ENCODE data around the gene EXPH5.

Gene EXPH5

GRCh38 chr11:108527382-108527781 lies 66.2 kb downstream of the EXPH5 start:
- Histone ChIP-seq H3K27me3 (ENCODE audit: control insufficient read depth in 1 of 2, insufficient read depth in 1 of 2, low read length in 2 of 2) (no peaks in the 10 kb centered on the region), H3K23ac (ENCODE audit: low read length in 2 of 2) (no peak overlapping the region), H2BK120ac (ENCODE audit: low read depth, low read length) (no peak overlapping the region), H4K91ac (ENCODE audit: low read length) (no peak overlapping the region), H3K4me1 (ENCODE audit: control insufficient read depth, insufficient read depth, low read depth, low read length) (peaks cover 2% of the 10 kb centered on the region), H3K4ac (ENCODE audit: low read depth in 1 of 2, low read length in 2 of 2) (no peak overlapping the region), H2BK15ac (ENCODE audit: low read depth, poor library complexity, severe bottlenecking) (no peak overlapping the region), H2AK5ac (ENCODE audit: low read length, severe bottlenecking) (no peak overlapping the region), H3K36me3 (ENCODE audit: control insufficient read depth in 1 of 2, insufficient read depth in 2 of 2, low read depth in 1 of 2, low read length in 2 of 2) (peaks cover 0 to 3% of the 10 kb centered on the region in 2 experiments), H3K4me2 (ENCODE audit: low read length, poor library complexity, severe bottlenecking) (no peak overlapping the region), H3K14ac (ENCODE audit: low read length in 2 of 2) (no peak overlapping the region), H2BK12ac (ENCODE audit: low read length in 2 of 2) (no peak overlapping the region), H2AFZ (ENCODE audit: low read depth, low read length) (no peak overlapping the region), H3K18ac (ENCODE audit: low read depth in 1 of 2, low read length in 2 of 2) (no peak overlapping the region), H2BK5ac (ENCODE audit: low read depth, low read length, poor library complexity, severe bottlenecking) (no peak overlapping the region), H3K79me1 (replicated peaks; ENCODE audit: low read length, poor library complexity, severe bottlenecking) (no peaks in the 10 kb centered on the region), H4K8ac (ENCODE audit: low read length) (no peak overlapping the region), H3K27ac (ENCODE audit: low read length, poor library complexity, severe bottlenecking) (no peak overlapping the region), H3K9me3 (ENCODE audit: control insufficient read depth, low read length) (no peaks in the 10 kb centered on the region), H3K9ac (ENCODE audit: low read length) (no peak overlapping the region), H3K4me3 (ENCODE audit: insufficient read depth in 1 of 2, low read depth in 1 of 2, low read length in 2 of 2) (no peak overlapping the region)
- no peak for DNase-seq
- 92% methylated on average over 5 of the region's 6 CpGs for WGBS

- H3K18ac ChIP-seq (ENCODE audit: low read depth in 1 of 2, low read length in 2 of 2): no peak overlapping the region
- H2BK12ac ChIP-seq (ENCODE audit: low read length in 2 of 2): no peak overlapping the region
- no peaks in the 10 kb centered on the region for H3K36me3 ChIP-seq (ENCODE audit: control insufficient read depth in 1 of 2, insufficient read depth in 2 of 2, low read depth in 1 of 2, low read length in 2 of 2)
- no peak overlapping the region for H4K91ac ChIP-seq (ENCODE audit: low read length)
- no peak overlapping the region for H3K23ac ChIP-seq (ENCODE audit: low read length in 2 of 2)
- H3K4me2 ChIP-seq (ENCODE audit: low read length, poor library complexity, severe bottlenecking): no peak overlapping the region
- no peaks in the 10 kb centered on the region for H3K9me3 ChIP-seq (ENCODE audit: control insufficient read depth, low read length)
- H4K8ac ChIP-seq (ENCODE audit: low read length): no peak overlapping the region
- no peak overlapping the region for H2AFZ ChIP-seq (ENCODE audit: low read depth, low read length)
- DNase-seq: no peak
- no peak overlapping the region for H3K4me3 ChIP-seq (ENCODE audit: insufficient read depth in 1 of 2, low read depth in 1 of 2, low read length in 2 of 2)
- H2BK5ac ChIP-seq (ENCODE audit: low read depth, low read length, poor library complexity, severe bottlenecking): no peak overlapping the region
- no peak overlapping the region for H3K14ac ChIP-seq (ENCODE audit: low read length in 2 of 2)
- no peak overlapping the region for H3K9ac ChIP-seq (ENCODE audit: low read length)
- H2AK5ac ChIP-seq (ENCODE audit: low read length, severe bottlenecking): no peak overlapping the region
- H2BK120ac ChIP-seq (ENCODE audit: low read depth, low read length): no peak overlapping the region
- H3K27me3 ChIP-seq (ENCODE audit: control insufficient read depth in 1 of 2, insufficient read depth in 1 of 2, low read length in 2 of 2): no peaks in the 10 kb centered on the region
- H3K4ac ChIP-seq (ENCODE audit: low read depth in 1 of 2, low read length in 2 of 2): no peak overlapping the region
- no peak overlapping the region for H2BK15ac ChIP-seq (ENCODE audit: low read depth, poor library complexity, severe bottlenecking)
- no peaks in the 10 kb centered on the region for H3K79me1 ChIP-seq (replicated peaks; ENCODE audit: low read length, poor library complexity, severe bottlenecking)
- H3K27ac ChIP-seq (ENCODE audit: low read length, poor library complexity, severe bottlenecking): no peak overlapping the region
- H3K4me1 ChIP-seq (ENCODE audit: control insufficient read depth, insufficient read depth, low read depth, low read length): no peaks in the 10 kb centered on the region
- 100% methylated on average over 1 of the region's 1 CpG for WGBS
These were observed 68.4 kb downstream of the EXPH5 start for GRCh38 chr11:108525161-108525560.

- Histone ChIP-seq H3K27me3 (ENCODE audit: control insufficient read depth in 1 of 2, insufficient read depth in 1 of 2, low read length in 2 of 2) (no peaks in the 10 kb centered on the region), H2AFZ (ENCODE audit: low read depth, low read length) (no peak overlapping the region), H2AK5ac (ENCODE audit: low read length, severe bottlenecking) (no peak overlapping the region), H3K18ac (ENCODE audit: low read depth in 1 of 2, low read length in 2 of 2) (no peak overlapping the region), H3K9ac (ENCODE audit: low read length) (no peak overlapping the region), H3K23ac (ENCODE audit: low read length in 2 of 2) (no peak overlapping the region), H3K14ac (ENCODE audit: low read length in 2 of 2) (no peak overlapping the region), H3K4me1 (ENCODE audit: control insufficient read depth, insufficient read depth, low read depth, low read length) (no peaks in the 10 kb centered on the region), H3K4me2 (ENCODE audit: low read length, poor library complexity, severe bottlenecking) (no peak overlapping the region), H3K36me3 (ENCODE audit: control insufficient read depth in 1 of 2, insufficient read depth in 2 of 2, low read depth in 1 of 2, low read length in 2 of 2) (no peaks in the 10 kb centered on the region), H3K9me3 (ENCODE audit: control insufficient read depth, low read length) (no peaks in the 10 kb centered on the region), H2BK5ac (ENCODE audit: low read depth, low read length, poor library complexity, severe bottlenecking) (no peak overlapping the region), H3K4me3 (ENCODE audit: insufficient read depth in 1 of 2, low read depth in 1 of 2, low read length in 2 of 2) (no peak overlapping the region), H4K91ac (ENCODE audit: low read length) (no peak overlapping the region), H3K4ac (ENCODE audit: low read depth in 1 of 2, low read length in 2 of 2) (no peak overlapping the region), H3K27ac (ENCODE audit: low read length, poor library complexity, severe bottlenecking) (no peak overlapping the region), H2BK12ac (ENCODE audit: low read length in 2 of 2) (no peak overlapping the region), H2BK120ac (ENCODE audit: low read depth, low read length) (no peak overlapping the region), H2BK15ac (ENCODE audit: low read depth, poor library complexity, severe bottlenecking) (no peak overlapping the region), H4K8ac (ENCODE audit: low read length) (no peak overlapping the region), H3K79me1 (replicated peaks; ENCODE audit: low read length, poor library complexity, severe bottlenecking) (no peaks in the 10 kb centered on the region)
- DNase-seq: no peak
These were observed 69.1 kb downstream of the EXPH5 start for GRCh38 chr11:108524422-108524821.

- H2BK12ac ChIP-seq (ENCODE audit: low read length in 2 of 2): no peak overlapping the region
- WGBS: 80% methylated on average over 1 of the region's 1 CpG
- no peak overlapping the region for H3K4me2 ChIP-seq (ENCODE audit: low read length, poor library complexity, severe bottlenecking)
These were observed 71.2 kb downstream of the EXPH5 start for GRCh38 chr11:108522318-108522717.

More at GRCh38 chr11:108522318-108522717, 71.2 kb downstream of the EXPH5 start:
- H2BK5ac ChIP-seq (ENCODE audit: low read depth, low read length, poor library complexity, severe bottlenecking): no peak overlapping the region
- no peak overlapping the region for H3K4me3 ChIP-seq (ENCODE audit: insufficient read depth in 1 of 2, low read depth in 1 of 2, low read length in 2 of 2)
- H3K79me1 ChIP-seq (replicated peaks; ENCODE audit: low read length, poor library complexity, severe bottlenecking): no peaks in the 10 kb centered on the region
- H3K4ac ChIP-seq (ENCODE audit: low read depth in 1 of 2, low read length in 2 of 2): no peak overlapping the region
- H3K23ac ChIP-seq (ENCODE audit: low read length in 2 of 2): no peak overlapping the region
- H3K9ac ChIP-seq (ENCODE audit: low read length): no peak overlapping the region
- no peak overlapping the region for H4K91ac ChIP-seq (ENCODE audit: low read length)
- no peaks in the 10 kb centered on the region for H3K36me3 ChIP-seq (ENCODE audit: control insufficient read depth in 1 of 2, insufficient read depth in 2 of 2, low read depth in 1 of 2, low read length in 2 of 2)
- no peak overlapping the region for H2AK5ac ChIP-seq (ENCODE audit: low read length, severe bottlenecking)
- H2AFZ ChIP-seq (ENCODE audit: low read depth, low read length): no peak overlapping the region
- no peak overlapping the region for H2BK15ac ChIP-seq (ENCODE audit: low read depth, poor library complexity, severe bottlenecking)
- no peak overlapping the region for H3K27ac ChIP-seq (ENCODE audit: low read length, poor library complexity, severe bottlenecking)
- H3K14ac ChIP-seq (ENCODE audit: low read length in 2 of 2): no peak overlapping the region
- H2BK120ac ChIP-seq (ENCODE audit: low read depth, low read length): no peak overlapping the region
- no peaks in the 10 kb centered on the region for H3K9me3 ChIP-seq (ENCODE audit: control insufficient read depth, low read length)
- H3K27me3 ChIP-seq (ENCODE audit: control insufficient read depth in 1 of 2, insufficient read depth in 1 of 2, low read length in 2 of 2): no peaks in the 10 kb centered on the region
- H4K8ac ChIP-seq (ENCODE audit: low read length): no peak overlapping the region
- peaks cover 2% of the 10 kb centered on the region for H3K4me1 ChIP-seq (ENCODE audit: control insufficient read depth, insufficient read depth, low read depth, low read length)
- no peak for DNase-seq
- H3K18ac ChIP-seq (ENCODE audit: low read depth in 1 of 2, low read length in 2 of 2): no peak overlapping the region

Measured in mesenchymal stem cell (in vitro differentiated cells and primary cell).